Left ventricle myocardium inferior (tissue), 1 donor: ENCODE data around the gene KPNA6. TPM values are rescaled to one million over a fixed set of nuclear protein-coding genes. Genes with fewer than 3 reads are reported as not detected.
A peak's percentile ranks its signal among the peaks of the same experiment; 100 is the strongest.

Source experiments
- DNase-seq: peaks from one replicate; pipeline ENCODE4 v3.0.0-alpha.2; 2020
- H3K27ac ChIP-seq: fragments of 200-600 bp; replicated peaks from 2 replicates; pipeline ENCODE4 v1.8.0; 2021
- H3K27me3 ChIP-seq: fragments of 200-600 bp; 2 replicates; pipeline ENCODE4 v1.8.0; 2021; ENCODE audit warnings: low read depth
- H3K36me3 ChIP-seq: fragments of 200-600 bp; 2 replicates; pipeline ENCODE4 v1.8.0; 2021
- H3K4me1 ChIP-seq: fragments of 200-600 bp; 2 replicates; pipeline ENCODE4 v1.8.0; 2021
- H3K4me3 ChIP-seq: fragments of 200-600 bp; 2 replicates; pipeline ENCODE4 v1.8.0; 2021; ENCODE audit warnings: mild to moderate bottlenecking, moderate library complexity
- H3K9me3 ChIP-seq: fragments of 200-600 bp; replicated peaks from 2 replicates; pipeline ENCODE4 v1.8.0; 2021
- CTCF ChIP-seq: fragments of 200-600 bp; IDR thresholded peaks from 2 replicates; pipeline ENCODE4 v1.8.0; 2021; ENCODE audit warnings: antibody characterized with exemption, mild to moderate bottlenecking, borderline replicate concordance
- intact Hi-C: fragments of 100-400 bp; cut with micrococcal nuclease; formaldehyde crosslinking; loops from one replicate; pipeline ENCODE4 v1.11.0; 2022
- total RNA-seq: library from RNA; stranded (reverse); fragmentation: NEBNext Ultra II Directional; extraction: Animal tissue kit (Norgen Biotek cat#: 25700); gene quantifications from one replicate; pipeline ENCODE4 v1.2.1, GENCODE V29; 2021
- donor health status: DM: no; HTN: yes; CAD: no; lungs with severe emphysema.

KPNA6 gene
- total RNA-seq, 1 donor from 2014 or later, result 75.9 TPM

- TF ChIP-seq CTCF, result no peak
- intact Hi-C loops, result no loop called here
- Histone ChIP-seq H3K9me3 (no peaks in the 10 kb centered on the region), H3K36me3 (peaks cover 5% of the 10 kb centered on the region), H3K27ac (peak overlapping the region; percentile 63), H3K4me1 (peaks cover 27% of the 10 kb centered on the region), H3K27me3 (no peaks in the 10 kb centered on the region), H3K4me3 (no peak overlapping the region)
- peak; percentile 22 for DNase-seq
Observed at GRCh38 chr1:32066489-32066873, 41.4 kb upstream of the KPNA6 start.

GRCh38 chr1:32068957-32069588 lies 38.8 kb upstream of the KPNA6 start:
- Histone ChIP-seq H3K36me3 (no peaks in the 10 kb centered on the region), H3K4me3 (no peak overlapping the region), H3K27ac (no peak overlapping the region), H3K27me3 (no peaks in the 10 kb centered on the region), H3K9me3 (no peaks in the 10 kb centered on the region), H3K4me1 (peaks cover 38% of the 10 kb centered on the region)
- DNase-seq, result no peak
- TF ChIP-seq CTCF, result no peak
- intact Hi-C loops, result no loop called here

- peaks cover 22% of the 10 kb centered on the region for H3K36me3 ChIP-seq
- DNase-seq, result no peak
- no peak for TF ChIP-seq CTCF
- H3K4me3 ChIP-seq, result peak overlapping the region; percentile 83
- intact Hi-C loops, result no loop called here
- peaks cover 31% of the 10 kb centered on the region for H3K4me1 ChIP-seq
- H3K27me3 ChIP-seq, result no peaks in the 10 kb centered on the region
- H3K27ac ChIP-seq, result peak overlapping the region; percentile 98
- H3K9me3 ChIP-seq, result no peaks in the 10 kb centered on the region
Observed at GRCh38 chr1:32071758-32072621, 35.9 kb upstream of the KPNA6 start.

GRCh38 chr1:32072622-32073298 lies 35.1 kb upstream of the KPNA6 start, which contains the start of gene TMEM39B:
Gene TMEM39B (plus strand): TSS chr1:32072939. CDS start chr1:32073048, 109 bp downstream.
- Histone ChIP-seq H3K27ac (peak within 1 kb of the TSS; percentile 98), H3K36me3 (peaks cover 30% of the 10 kb centered on the region), H3K4me3 (peak within 1 kb of the TSS; percentile 83), H3K4me1 (peaks cover 27% of the 10 kb centered on the region), H3K9me3 (no peaks in the 10 kb centered on the region), H3K27me3 (no peaks in the 10 kb centered on the region)
- peak; percentile 96 for DNase-seq
- intact Hi-C loops, result no loop called here
- TF ChIP-seq CTCF, result peak; percentile 28

- TF ChIP-seq CTCF, result peak; percentile 32
- no peaks in the 10 kb centered on the region for H3K9me3 ChIP-seq
- H3K4me1 ChIP-seq, result peaks cover 27% of the 10 kb centered on the region
- peaks cover 38% of the 10 kb centered on the region for H3K36me3 ChIP-seq
- peak overlapping the region; percentile 83 for H3K4me3 ChIP-seq
- intact Hi-C loops, result no loop called here
- DNase-seq, result no peak
- peak overlapping the region; percentile 98 for H3K27ac ChIP-seq
- H3K27me3 ChIP-seq, result no peaks in the 10 kb centered on the region
Observed at GRCh38 chr1:32073299-32074229, 34.3 kb upstream of the KPNA6 start.
